AG10803 (cell line): ENCODE measurements around the gene ARF6.
A peak's percentile ranks its signal among the peaks of the same experiment; 100 is the strongest.

Experiments used
- DNase-seq: peaks from one replicate; pipeline ENCODE4 v3.0.0; 2010; ENCODE audit warnings: low read depth
- H3K4me3 ChIP-seq: 2 replicates; pipeline ENCODE4 v1.5.1; 2011; ENCODE audit warnings: mild to moderate bottlenecking, low read length, control low read depth
- TF ChIP-seq, protein P1 (sequence below): conservative IDR thresholded peaks from 2 replicates; pipeline ENCODE4 v1.5.1; 2011; ENCODE audit warnings: mild to moderate bottlenecking, low read length, control low read depth, inconsistent platforms

Gene ARF6

DNA sequence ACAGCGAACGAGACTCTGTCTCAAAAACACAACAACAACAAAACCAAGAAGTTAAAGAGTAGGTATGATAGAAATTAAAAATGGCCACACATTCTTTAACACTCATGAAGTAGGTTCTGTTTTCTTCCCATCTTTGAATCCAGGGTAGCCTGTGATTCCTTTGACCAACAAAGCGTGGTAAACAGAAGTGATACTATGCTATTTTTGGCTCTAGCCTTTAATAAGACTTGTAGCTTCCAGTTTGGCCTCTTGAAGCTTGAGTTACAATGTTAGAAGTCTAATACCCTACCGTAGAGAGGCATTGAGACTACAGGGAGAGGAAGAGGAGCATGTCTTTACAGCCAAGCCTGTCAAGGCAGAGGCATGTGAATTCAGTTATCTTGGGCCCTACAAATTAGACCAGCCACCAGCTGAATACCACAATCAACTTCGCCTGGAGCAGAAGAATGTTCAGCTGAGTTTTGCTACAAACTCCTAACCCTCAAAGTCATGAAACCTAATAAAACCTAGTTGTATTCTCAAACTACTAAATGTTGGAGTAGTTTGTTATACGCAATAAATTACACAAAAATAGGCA, 35.4 kb upstream of the ARF6 start:
- TF ChIP-seq, protein P1, sequence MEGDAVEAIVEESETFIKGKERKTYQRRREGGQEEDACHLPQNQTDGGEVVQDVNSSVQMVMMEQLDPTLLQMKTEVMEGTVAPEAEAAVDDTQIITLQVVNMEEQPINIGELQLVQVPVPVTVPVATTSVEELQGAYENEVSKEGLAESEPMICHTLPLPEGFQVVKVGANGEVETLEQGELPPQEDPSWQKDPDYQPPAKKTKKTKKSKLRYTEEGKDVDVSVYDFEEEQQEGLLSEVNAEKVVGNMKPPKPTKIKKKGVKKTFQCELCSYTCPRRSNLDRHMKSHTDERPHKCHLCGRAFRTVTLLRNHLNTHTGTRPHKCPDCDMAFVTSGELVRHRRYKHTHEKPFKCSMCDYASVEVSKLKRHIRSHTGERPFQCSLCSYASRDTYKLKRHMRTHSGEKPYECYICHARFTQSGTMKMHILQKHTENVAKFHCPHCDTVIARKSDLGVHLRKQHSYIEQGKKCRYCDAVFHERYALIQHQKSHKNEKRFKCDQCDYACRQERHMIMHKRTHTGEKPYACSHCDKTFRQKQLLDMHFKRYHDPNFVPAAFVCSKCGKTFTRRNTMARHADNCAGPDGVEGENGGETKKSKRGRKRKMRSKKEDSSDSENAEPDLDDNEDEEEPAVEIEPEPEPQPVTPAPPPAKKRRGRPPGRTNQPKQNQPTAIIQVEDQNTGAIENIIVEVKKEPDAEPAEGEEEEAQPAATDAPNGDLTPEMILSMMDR = no peak
- peak; percentile 34 for DNase-seq
- no peak overlapping the region for H3K4me3 ChIP-seq

DNA sequence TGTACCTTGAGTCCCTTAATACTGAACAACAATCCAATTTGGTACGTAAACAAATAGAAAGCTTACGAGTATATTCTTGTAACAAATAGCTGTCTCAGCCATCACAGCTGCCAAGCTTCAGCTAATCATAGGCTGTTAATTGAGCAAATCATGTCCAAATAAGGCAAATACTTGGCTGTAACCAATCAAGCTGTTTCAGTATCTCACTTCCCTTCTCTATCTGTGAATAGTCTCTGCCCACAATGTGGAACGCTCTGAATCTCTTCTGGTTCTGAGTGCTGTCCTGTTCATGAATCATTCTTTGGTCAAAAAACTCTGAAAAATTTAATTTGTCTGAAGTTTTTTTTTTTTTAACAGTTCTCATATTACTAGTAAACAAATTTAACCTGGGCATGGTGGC, 34.5 kb upstream of the ARF6 start:
- no peak for DNase-seq
- TF ChIP-seq, protein P1 = no peak
- no peak overlapping the region for H3K4me3 ChIP-seq

DNA sequence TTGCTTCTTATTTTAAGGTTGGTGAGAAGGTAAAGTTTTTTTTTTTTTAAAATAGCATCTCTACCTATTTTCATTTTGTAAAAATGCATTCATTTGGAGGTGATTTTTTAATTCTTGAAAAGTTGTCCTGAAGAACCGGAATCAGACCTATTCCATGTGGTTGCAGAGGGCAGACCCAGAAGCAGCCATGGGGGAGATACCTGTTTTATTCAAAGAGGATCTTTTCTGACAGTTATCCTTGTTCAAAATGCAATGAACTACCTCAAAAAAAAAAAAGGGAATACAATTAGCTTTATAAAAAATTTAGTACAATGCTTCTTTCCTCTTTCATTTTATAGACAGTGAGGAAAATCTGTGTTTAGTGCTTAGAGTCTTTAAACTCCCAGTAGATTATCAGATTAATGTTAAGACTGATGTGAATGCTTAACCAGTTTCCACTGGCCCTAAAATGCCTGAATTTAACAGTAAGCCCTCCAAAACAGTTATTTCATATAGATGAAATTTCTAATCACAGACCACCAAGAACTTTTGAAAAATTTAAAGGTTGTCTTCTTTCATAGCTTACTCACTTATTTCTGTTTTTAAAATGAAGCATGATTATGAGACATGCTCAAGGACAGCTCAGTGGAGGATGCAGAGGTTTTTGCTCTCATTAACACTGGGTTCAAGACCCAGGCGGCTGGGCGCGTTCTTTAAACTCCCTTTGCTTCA, 31.7 kb upstream of the ARF6 start:
- DNase-seq = no peak
- peak overlapping the region; percentile 61 for H3K4me3 ChIP-seq
- TF ChIP-seq, protein P1 = no peak

DNA sequence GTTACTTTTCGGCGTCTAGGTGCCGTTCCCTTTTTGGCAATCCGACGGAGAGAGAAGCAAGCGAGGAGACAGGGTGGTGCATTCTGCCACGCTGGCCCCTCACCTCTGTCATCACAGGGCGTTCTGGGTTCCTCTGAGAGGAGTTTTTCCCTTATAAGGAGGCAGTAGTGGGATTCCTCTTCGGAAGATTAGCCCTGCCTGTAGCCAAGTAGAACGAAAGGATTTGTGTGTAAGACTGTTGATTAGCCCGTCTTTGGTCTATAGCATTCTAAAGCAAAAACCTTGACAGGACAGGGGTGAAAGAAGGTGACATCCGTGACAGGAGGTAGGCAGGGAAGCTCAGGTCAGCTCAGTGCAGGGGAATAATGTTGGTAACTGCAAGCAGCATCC, 31.2 kb upstream of the ARF6 start:
- TF ChIP-seq, protein P1 = no peak
- peak overlapping the region; percentile 61 for H3K4me3 ChIP-seq
- DNase-seq = peak; percentile 90

DNA sequence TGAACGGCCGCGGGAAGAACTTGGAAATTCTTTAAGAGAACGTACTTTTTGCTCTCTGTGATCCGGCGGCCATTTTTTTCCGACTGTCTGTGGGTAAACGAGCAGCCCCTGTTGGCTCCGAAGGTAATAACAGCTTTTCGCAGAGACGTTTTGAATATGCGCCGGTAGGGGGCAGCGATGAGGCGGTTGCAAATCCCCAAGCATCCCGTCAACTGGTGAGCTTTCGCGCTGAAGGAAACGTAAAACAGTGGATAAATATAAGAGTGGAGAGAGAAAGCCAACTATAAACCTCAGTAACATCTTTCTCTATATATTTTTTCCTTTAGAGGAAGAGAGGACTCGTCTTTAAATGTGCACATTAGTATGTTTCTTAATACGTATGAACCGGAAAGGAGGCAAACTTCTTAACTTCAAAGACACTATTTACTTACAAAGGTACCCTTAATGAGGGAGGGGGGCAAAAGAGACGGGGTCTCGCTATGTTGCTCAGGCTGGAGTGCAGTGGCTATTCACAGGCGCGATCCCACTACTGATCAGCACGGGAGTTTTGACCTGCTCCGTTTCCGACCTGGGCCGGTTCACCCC, 30.7 kb upstream of the ARF6 start:
- TF ChIP-seq, protein P1 = peak; percentile 100
- peak; percentile 84 for DNase-seq
- H3K4me3 ChIP-seq = peak overlapping the region; percentile 61

DNA sequence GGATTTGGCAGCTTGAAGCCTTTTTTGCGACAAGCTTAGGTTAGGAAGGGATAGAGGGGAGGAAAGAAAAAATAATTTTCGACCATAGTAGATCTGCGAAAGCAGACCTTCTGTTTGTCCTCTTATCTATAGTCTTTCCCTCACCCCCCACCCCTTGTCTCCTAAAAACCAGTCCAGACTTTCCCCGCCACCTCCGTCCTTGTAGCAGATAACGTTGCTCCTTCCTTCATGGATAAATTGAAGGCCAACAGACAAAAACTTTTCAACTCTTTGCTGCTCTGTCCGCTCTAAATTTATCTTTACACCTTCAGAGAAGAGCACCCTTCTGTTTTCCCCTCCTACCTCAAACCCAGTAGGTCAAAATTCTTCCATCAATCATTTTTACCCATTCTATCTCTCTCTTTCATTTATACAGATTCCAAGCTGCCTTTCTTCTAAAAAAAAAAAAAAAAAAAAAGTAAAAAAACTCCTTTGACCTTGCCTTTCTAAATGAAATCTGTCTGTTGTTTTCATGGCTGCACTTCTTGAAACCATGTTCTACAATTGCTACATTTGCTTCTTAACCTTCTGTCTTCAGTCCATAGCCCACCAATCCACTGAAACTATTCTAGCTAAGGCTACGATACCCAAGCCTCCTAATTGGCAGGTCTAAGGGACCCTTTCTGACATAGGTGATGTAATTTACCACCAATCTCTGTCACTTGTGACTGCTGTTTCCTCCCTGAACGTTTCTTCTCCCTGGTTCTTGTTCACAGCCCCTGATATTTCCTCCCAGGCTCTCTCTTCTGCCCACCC, 29.2 kb upstream of the ARF6 start:
- H3K4me3 ChIP-seq = peak overlapping the region; percentile 98
- TF ChIP-seq, protein P1 = no peak
- no peak for DNase-seq
